SU-DHL-6 (cell line): ENCODE data around the gene ABCA5.

Experiments
- H2AFZ ChIP-seq: fragments of 200-600 bp; sonication (generic); 2 replicates; pipeline ENCODE4 v1.6.1; 2014; ENCODE audit warnings: low read depth, mild to moderate bottlenecking, moderate library complexity, mixed read lengths, antibody characterized with exemption, low read length; ENCODE audit not compliant: severe bottlenecking
- H3F3A ChIP-seq: fragments of 200-600 bp; shearing (Covaris generic); 2 replicates; pipeline ENCODE4 v1.6.0; 2016; ENCODE audit warnings: antibody characterized with exemption, mild to moderate bottlenecking; ENCODE audit not compliant: insufficient read depth
- H3K27ac ChIP-seq: fragments of 200-600 bp; sonication (generic); 2 replicates; pipeline ENCODE4 v1.5.1; 2016; ENCODE audit warnings: low read depth, mild to moderate bottlenecking, low read length, moderate library complexity, mixed read lengths
- H3K27me3 ChIP-seq: fragments of 200-600 bp; sonication (generic), shearing (Covaris generic); 2 replicates; pipeline ENCODE4 v1.6.0; 2014; ENCODE audit warnings: mild to moderate bottlenecking, low read length
- H3K36me3 ChIP-seq: fragments of 200-600 bp; sonication (generic); 2 replicates; pipeline ENCODE4 v1.6.1; 2014; ENCODE audit warnings: mild to moderate bottlenecking, low read length, mixed read lengths
- H3K4me2 ChIP-seq: fragments of 300-600, 200-600 bp; shearing (Covaris generic), sonication (generic); 2 replicates; pipeline ENCODE4 v1.6.0; 2014; ENCODE audit warnings: low read length, low read depth, mild to moderate bottlenecking; ENCODE audit not compliant: poor library complexity, severe bottlenecking
- H3K4me3 ChIP-seq: fragments of 200-600 bp; sonication (generic); 2 replicates; pipeline ENCODE4 v1.5.1; 2014; ENCODE audit warnings: antibody characterized with exemption, low read length, mild to moderate bottlenecking, mixed read lengths; ENCODE audit not compliant: insufficient read depth, poor library complexity, severe bottlenecking
- H3K79me2 ChIP-seq: fragments of 200-600 bp; sonication (generic); 2 replicates; pipeline ENCODE4 v1.6.1; 2014; ENCODE audit warnings: mild to moderate bottlenecking, low read length, moderate library complexity; ENCODE audit not compliant: insufficient read depth
- H3K9ac ChIP-seq: fragments of 200-600 bp; sonication (generic); 2 replicates; pipeline ENCODE4 v1.7.0; 2014; ENCODE audit warnings: mild to moderate bottlenecking, low read length
- H3K9me2 ChIP-seq: fragments of 200-600 bp; sonication (generic); replicated peaks from 2 replicates; pipeline ENCODE4 v1.6.1; 2014; ENCODE audit warnings: low read length; ENCODE audit not compliant: insufficient read depth
- H3K9me3 ChIP-seq: fragments of 200-600 bp; sonication (generic); 2 replicates; pipeline ENCODE4 v1.6.1; 2014; ENCODE audit warnings: low read length, mixed read lengths; ENCODE audit not compliant: insufficient read depth
- H4K20me1 ChIP-seq: fragments of 200-600 bp; sonication (generic); 2 replicates; pipeline ENCODE4 v1.6.1; 2014; ENCODE audit warnings: low read depth, mild to moderate bottlenecking, antibody characterized with exemption, low read length, moderate library complexity, mixed read lengths
- CTCF ChIP-seq: fragments of 200-600 bp; sonication (generic); IDR thresholded peaks from one replicate; pipeline ENCODE4 v1.5.1; 2017; ENCODE audit warnings: antibody characterized with exemption, mild to moderate bottlenecking, low read length, moderate library complexity; ENCODE audit not compliant: insufficient read depth, poor library complexity, severe bottlenecking
- EZH2phosphoT487 ChIP-seq: fragments of 200-600 bp; sonication (generic), shearing (Covaris generic); conservative IDR thresholded peaks from 2 replicates; pipeline ENCODE4 v1.6.1; 2018; ENCODE audit warnings: mild to moderate bottlenecking, antibody characterized with exemption, low read length, moderate library complexity, mixed read lengths

ABCA5 gene

GRCh38 chr17:69287168-69287567 is 39.8 kb downstream of the ABCA5 start:
- H3K9me2 ChIP-seq, result no peaks in the 10 kb centered on the region
- no peaks in the 10 kb centered on the region for H3K79me2 ChIP-seq
- no peaks in the 10 kb centered on the region for H3K27me3 ChIP-seq
- TF ChIP-seq CTCF (no peak), EZH2phosphoT487 (no peak)
- no peaks in the 10 kb centered on the region for H3K36me3 ChIP-seq
- H3F3A ChIP-seq, result no peaks in the 10 kb centered on the region
- no peak overlapping the region for H3K9ac ChIP-seq
- no peak overlapping the region for H3K4me2 ChIP-seq
- no peak overlapping the region for H3K4me3 ChIP-seq
- no peaks in the 10 kb centered on the region for H4K20me1 ChIP-seq
- H3K9me3 ChIP-seq, result no peaks in the 10 kb centered on the region
- no peak overlapping the region for H2AFZ ChIP-seq
- no peak overlapping the region for H3K27ac ChIP-seq

- Histone ChIP-seq H3K4me3 (no peak overlapping the region), H4K20me1 (no peaks in the 10 kb centered on the region)
Measured at GRCh38 chr17:69286257-69286656, 40.7 kb downstream of the ABCA5 start.

GRCh38 chr17:69284646-69285045 is 42.3 kb downstream of the ABCA5 start:
- Histone ChIP-seq H3K36me3 (no peaks in the 10 kb centered on the region), H4K20me1 (no peaks in the 10 kb centered on the region), H3K27ac (no peak overlapping the region), H2AFZ (no peak overlapping the region), H3K9me3 (no peaks in the 10 kb centered on the region), H3K9ac (no peak overlapping the region), H3F3A (no peaks in the 10 kb centered on the region), H3K27me3 (no peaks in the 10 kb centered on the region), H3K4me2 (no peak overlapping the region), H3K9me2 (no peaks in the 10 kb centered on the region), H3K79me2 (no peaks in the 10 kb centered on the region), H3K4me3 (no peak overlapping the region)
- TF ChIP-seq CTCF (no peak), EZH2phosphoT487 (no peak)

More at GRCh38 chr17:69286257-69286656, 40.7 kb downstream of the ABCA5 start:
- H2AFZ ChIP-seq, result no peak overlapping the region
- H3K9ac ChIP-seq, result no peak overlapping the region
- no peak for TF ChIP-seq CTCF
- TF ChIP-seq EZH2phosphoT487, result no peak
- H3K27me3 ChIP-seq, result no peaks in the 10 kb centered on the region
- no peaks in the 10 kb centered on the region for H3F3A ChIP-seq
- H3K79me2 ChIP-seq, result no peaks in the 10 kb centered on the region
- no peaks in the 10 kb centered on the region for H3K9me3 ChIP-seq
- H3K9me2 ChIP-seq, result no peaks in the 10 kb centered on the region
- no peak overlapping the region for H3K4me2 ChIP-seq
- no peak overlapping the region for H3K27ac ChIP-seq
- no peaks in the 10 kb centered on the region for H3K36me3 ChIP-seq
